ENCODE measurements around the gene LIN28A.

LIN28A gene

GRCh38 chr1:26450908-26451307 lies 40.3 kb downstream of the LIN28A start:
- TF ChIP-seq CTCF (IDR thresholded peaks at IDR 0.05) = no peak

GRCh38 chr1:26452459-26453183 lies 42.0 kb downstream of the LIN28A start:
- TF ChIP-seq CTCF (IDR thresholded peaks at IDR 0.05) = no peak

- no peak for TF ChIP-seq CTCF (IDR thresholded peaks at IDR 0.05)
Measured at GRCh38 chr1:26459148-26459547, 48.5 kb downstream of the LIN28A start.

GRCh38 chr1:26459573-26460031 lies 49.0 kb downstream of the LIN28A start:
- no peak for TF ChIP-seq CTCF (IDR thresholded peaks at IDR 0.05)

GRCh38 chr1:26468911-26469310 lies 58.3 kb downstream of the LIN28A start:
- TF ChIP-seq CTCF (IDR thresholded peaks at IDR 0.05) = no peak

GRCh38 chr1:26469558-26469957 lies 58.9 kb downstream of the LIN28A start:
- TF ChIP-seq CTCF (IDR thresholded peaks at IDR 0.05) = no peak

GRCh38 chr1:26470878-26471497 lies 60.4 kb downstream of the LIN28A start:
- no peak for TF ChIP-seq CTCF (IDR thresholded peaks at IDR 0.05)
